GM19035 (cell line): ENCODE results near the gene NMNAT1.
"Not testable (repeated sequence)": the region's sequence is repeated elsewhere in the genome, so short reads cannot be mapped to it uniquely, and the experiment has no call there.

Source experiments
- ATAC-seq: cut with Tn5 transposase; IDR thresholded peaks from one replicate; pipeline ENCODE4 v1.9.1; 2021; ENCODE audit not compliant: unreplicated experiment

Gene NMNAT1

DNA sequence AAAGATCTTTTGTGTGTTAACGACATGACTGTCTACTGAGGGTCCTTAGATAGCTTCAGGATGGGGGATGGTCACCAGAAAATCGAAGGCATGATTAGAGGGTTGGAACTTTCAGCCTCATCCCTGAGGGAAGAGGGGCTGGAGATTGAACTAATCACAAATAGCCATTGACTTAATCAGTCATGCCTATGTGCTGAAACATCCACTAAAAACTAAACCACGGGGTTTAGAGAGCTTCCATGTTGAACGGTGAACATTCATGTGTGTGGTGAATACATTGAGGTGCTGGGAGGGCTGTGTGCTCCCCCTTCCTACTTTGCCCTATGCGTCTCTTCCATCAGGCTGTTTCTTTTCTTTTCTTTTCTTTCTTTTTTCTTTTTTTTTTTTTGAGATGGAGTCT is 70.7 kb downstream of the NMNAT1 start:
- no peak for ATAC-seq

- ATAC-seq: no peak
Measured at GRCh38 chr1:10019561-10019960, 76.3 kb downstream of the NMNAT1 start.

DNA sequence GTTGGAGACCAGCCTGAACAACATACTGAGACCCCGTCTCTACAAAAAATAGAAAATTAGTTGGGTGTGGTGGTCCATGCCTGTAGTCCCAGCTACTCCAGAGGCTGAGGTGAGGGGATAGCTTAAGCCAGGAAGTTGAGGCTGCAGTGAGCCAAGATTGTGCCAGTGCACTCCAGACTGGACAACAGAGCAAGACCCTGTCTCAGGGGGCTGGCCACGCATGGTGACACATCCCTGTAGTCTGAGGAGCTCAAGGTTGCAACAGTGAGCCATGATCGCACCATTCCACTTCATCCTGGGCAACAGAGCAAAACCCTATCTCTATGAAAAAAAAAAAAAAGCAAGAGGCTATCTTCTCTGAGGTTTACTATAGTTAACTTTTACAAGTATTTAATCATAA is 76.8 kb downstream of the NMNAT1 start:
- no peak for ATAC-seq

DNA sequence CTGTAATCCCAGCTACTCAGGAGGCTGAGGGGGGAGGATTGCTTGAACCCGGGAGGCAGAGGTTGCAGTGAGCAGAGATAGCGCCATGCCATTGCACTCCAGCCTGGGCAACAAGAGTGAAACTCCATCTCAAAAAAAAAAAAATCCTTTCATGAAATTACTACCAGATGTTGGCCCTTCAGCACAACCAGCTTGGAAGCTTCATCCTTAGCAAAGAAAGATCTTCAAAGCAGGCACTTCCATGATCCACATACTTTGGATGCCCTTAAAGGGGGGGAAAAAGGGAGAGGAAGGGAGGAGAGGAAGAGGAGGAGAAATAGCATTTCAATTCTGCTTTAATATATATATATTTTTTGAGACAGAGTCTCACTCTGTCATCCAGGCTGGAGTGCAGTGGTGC is 77.4 kb downstream of the NMNAT1 start:
- not testable (repeated sequence) for ATAC-seq

GRCh38 chr1:10021992-10022391 is 78.7 kb downstream of the NMNAT1 start:
- ATAC-seq: not testable (repeated sequence)

DNA sequence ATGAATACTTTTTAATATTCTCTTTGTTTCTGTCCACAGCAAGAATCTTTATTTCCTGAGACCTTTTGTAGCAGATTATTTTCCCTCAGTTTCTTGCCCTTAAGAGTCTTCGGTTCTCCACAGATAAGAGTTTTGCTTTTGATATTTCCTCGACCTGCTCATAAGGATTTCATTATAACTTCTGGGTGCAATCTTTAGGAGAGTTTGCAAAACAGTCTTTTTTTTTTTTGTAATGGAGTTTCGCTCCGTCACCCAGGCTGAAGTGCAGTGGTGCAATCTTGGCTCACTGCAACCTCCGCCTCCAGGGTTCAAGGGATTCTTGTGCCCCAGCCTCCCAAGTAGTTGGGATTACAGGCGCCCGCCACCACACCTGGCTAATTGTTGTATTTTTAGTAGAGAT is 79.4 kb downstream of the NMNAT1 start:
- ATAC-seq: no peak

DNA sequence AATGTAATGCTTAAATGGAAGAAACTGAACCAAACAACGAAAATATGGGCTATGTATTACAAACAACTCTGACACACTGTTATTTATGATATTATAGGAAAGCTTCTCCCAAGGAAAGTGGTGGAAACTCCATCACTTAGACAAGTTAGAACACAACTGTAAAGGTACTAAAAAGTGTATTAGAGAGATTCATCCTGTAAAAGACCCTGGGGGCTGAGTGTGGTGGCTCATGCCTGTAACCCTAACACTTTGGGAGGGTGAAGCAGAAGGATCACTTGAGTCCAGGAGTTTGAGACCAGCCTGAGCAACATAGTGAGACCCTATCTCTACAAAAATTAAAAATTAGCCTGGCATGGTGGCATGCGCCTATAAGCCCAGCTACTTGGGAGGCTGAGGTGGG is 82.1 kb downstream of the NMNAT1 start:
- ATAC-seq: no peak

GRCh38 chr1:10027027-10027426 is 83.8 kb downstream of the NMNAT1 start:
- ATAC-seq: no peak

GRCh38 chr1:10028956-10029500 is 85.8 kb downstream of the NMNAT1 start:
- not testable (repeated sequence) for ATAC-seq

GRCh38 chr1:10031461-10031860 is 88.2 kb downstream of the NMNAT1 start:
- no peak for ATAC-seq

GRCh38 chr1:10032590-10033358 is 89.5 kb downstream of the NMNAT1 start, which contains the start of gene UBE4B:
Gene UBE4B, plus strand, starts transcription at chr1:10032958. Its CDS starts 713 bp downstream, at chr1:10033671.
- ATAC-seq: peak; percentile 95

GRCh38 chr1:10033359-10033845 is 90.1 kb downstream of the NMNAT1 start:
- ATAC-seq: peak; percentile 18
